Esophagus muscularis mucosa (tissue), 4 donors: ENCODE data around the gene PLA2G4B. TPM values are rescaled to one million over a fixed set of nuclear protein-coding genes. Genes with fewer than 3 reads are reported as not detected.

Experiments
- DNase-seq: peaks from one replicate; pipeline ENCODE4 v3.0.0-alpha.2; 2017; ENCODE audit errors: extremely low spot score
- H3K27ac ChIP-seq, 4 donors: fragments of 200-600 bp; sonication (generic); replicated peaks in 1 of 4; 1 replicate in 3 of 4; 2 replicates in 1 of 4; pipeline ENCODE4 v1.5.1; 2016 to 2019; ENCODE audit warnings: mild to moderate bottlenecking in 1 of 4
- H3K27me3 ChIP-seq, 4 donors: fragments of 200-600 bp; sonication (generic); one replicate each; pipeline versions ENCODE4 v1.5.1 to v1.6.0; 2016 to 2019
- H3K36me3 ChIP-seq, 4 donors: fragments of 200-600 bp; sonication (generic); one replicate each; pipeline ENCODE4 v1.5.1; 2016 to 2019
- H3K4me1 ChIP-seq, 4 donors: fragments of 200-600 bp; sonication (generic); one replicate each; pipeline ENCODE4 v1.5.1; 2016 to 2019
- H3K4me3 ChIP-seq, 4 donors: fragments of 200-600 bp; sonication (generic); 1 replicate in 2 of 4; 2 replicates in 2 of 4; pipeline ENCODE4 v1.5.1; 2016 to 2019; ENCODE audit warnings: mild to moderate bottlenecking in 4 of 4, moderate library complexity in 1 of 4
- H3K9me3 ChIP-seq, 4 donors: fragments of 200-600 bp; sonication (generic); 1 replicate in 3 of 4; 2 replicates in 1 of 4; pipeline ENCODE4 v1.5.1; 2016 to 2019
- CTCF ChIP-seq, 3 experiments: fragments of 200-600 bp in 2 of 3; fragments of 450-650 bp in 1 of 3; sonication (generic) in 2 of 3; IDR thresholded peaks; one replicate each; pipeline ENCODE4 v1.5.1; 2017 to 2019; ENCODE audit warnings: antibody characterized with exemption in 3 of 3, mild to moderate bottlenecking in 2 of 3, moderate library complexity in 1 of 3
- EP300 ChIP-seq: sonication (generic); formaldehyde crosslinking; IDR thresholded peaks from one replicate; pipeline ENCODE4 v1.6.1; 2017; ENCODE audit warnings: antibody characterized with exemption
- POLR2A ChIP-seq: fragments of 450-650 bp; IDR thresholded peaks from one replicate; pipeline ENCODE4 v1.6.1; 2017; ENCODE audit warnings: antibody characterized with exemption, moderate library complexity, mild to moderate bottlenecking, low read depth
- POLR2AphosphoS5 ChIP-seq, 2 donors: sonication (generic); formaldehyde crosslinking; IDR thresholded peaks; one replicate each; pipeline ENCODE4 v1.6.1; 2017; ENCODE audit warnings: antibody characterized with exemption in 2 of 2
- WGBS: methylation state at CpG from one replicate; pipeline ENCODE4 v1.1.5; 2018; 5-methylcytosine and 5-hydroxymethylcytosine counted together
- intact Hi-C: fragments of 100-400 bp; cut with DNase I; formaldehyde crosslinking; loops from one replicate; pipeline ENCODE4 v1.15.1; 2023
- total RNA-seq, 4 donors: library from RNA; depleted of rRNA; stranded (reverse); fragments of >200 nt; gene quantifications; one replicate each; pipeline versions ENCODE4 v1.1.0 to v1.2.1, GENCODE V29; 2016

The PLA2G4B gene
- total RNA-seq, 4 donors from 2014 or later, result 0.91 to 6.6 (median 2.5) TPM

DNA sequence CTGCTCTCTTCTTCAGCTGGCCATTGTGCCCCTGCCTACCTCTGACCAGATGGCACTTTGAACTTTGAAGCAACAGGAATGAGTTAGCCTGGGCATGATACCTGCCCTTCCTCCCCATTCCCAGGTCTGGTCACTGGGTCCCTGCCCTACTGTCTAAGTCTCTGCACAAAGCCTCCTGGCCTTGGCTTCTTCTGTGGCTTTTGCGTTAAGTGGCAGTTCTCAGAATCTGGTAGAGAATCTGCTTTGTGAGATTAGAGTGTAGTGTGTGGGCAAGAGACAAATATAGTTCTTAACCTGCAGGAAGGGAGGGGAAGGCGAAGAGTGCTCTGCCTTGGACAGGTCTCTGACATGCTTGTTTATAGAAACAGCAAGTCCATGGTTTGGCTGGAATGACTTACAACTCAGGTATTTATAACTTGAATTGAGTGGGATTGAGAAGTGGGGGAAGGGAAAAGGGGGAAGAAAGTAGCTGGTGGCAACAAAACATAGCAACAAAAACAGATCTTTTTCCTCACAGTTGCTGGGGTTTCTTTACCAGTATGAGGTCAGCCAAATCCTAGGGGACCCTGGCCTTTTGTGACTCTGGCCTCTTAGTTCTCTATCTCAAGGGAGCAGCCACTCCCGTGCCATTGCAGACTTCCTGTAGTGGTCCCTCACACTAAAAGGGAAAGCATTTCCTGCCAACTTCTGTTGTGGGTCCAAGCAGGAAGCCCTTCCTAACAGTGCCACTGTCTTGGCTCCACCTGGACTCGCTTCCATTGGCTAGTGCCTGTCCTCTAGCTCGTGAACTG lies 47.7 kb upstream of the PLA2G4B start:
- H3K9me3 ChIP-seq, result no peaks in the 10 kb centered on the region
- H3K36me3 ChIP-seq, result no peaks in the 10 kb centered on the region
- H3K4me1 ChIP-seq, result peaks cover 50 to 84% (median 61%) of the 10 kb centered on the region in 4 donors
- DNase-seq, result no peak
- peak in 1 of 2 donors; percentile 13 for TF ChIP-seq POLR2AphosphoS5 (IDR thresholded peaks at IDR 0.05)
- no peak for TF ChIP-seq POLR2A
- 43% methylated on average over 5 of the region's 5 CpGs for WGBS
- no peaks in the 10 kb centered on the region for H3K27me3 ChIP-seq
- peak overlapping the region; percentile 60 to 73 (median 66) for H3K27ac ChIP-seq
- H3K4me3 ChIP-seq, result no peak overlapping the region
- intact Hi-C loops, result no loop called here

- no peak for DNase-seq
- TF ChIP-seq CTCF (IDR thresholded peaks at IDR 0.05) (no peak), POLR2A (no peak), EP300 (no peak), POLR2AphosphoS5 (IDR thresholded peaks at IDR 0.05) (no peak)
- no peak overlapping the region for H3K4me3 ChIP-seq
- H3K27me3 ChIP-seq, result no peaks in the 10 kb centered on the region
- H3K36me3 ChIP-seq, result no peaks in the 10 kb centered on the region
- intact Hi-C loops, result no loop called here
- peak overlapping the region; percentile 60 to 73 (median 66) for H3K27ac ChIP-seq
- no peaks in the 10 kb centered on the region for H3K9me3 ChIP-seq
- peaks cover 56 to 89% (median 67%) of the 10 kb centered on the region in 4 donors for H3K4me1 ChIP-seq
- 86% methylated on average over 3 of the region's 4 CpGs for WGBS
These were observed 47.1 kb upstream of the PLA2G4B start for GRCh38 chr15:41791547-41791937.

GRCh38 chr15:41792000-41792637 lies 46.5 kb upstream of the PLA2G4B start:
- H3K27ac ChIP-seq, result peak overlapping the region; percentile 60 to 73 (median 66)
- H3K9me3 ChIP-seq, result no peaks in the 10 kb centered on the region
- H3K4me1 ChIP-seq, result peaks cover 62 to 95% (median 73%) of the 10 kb centered on the region in 4 donors
- no peak overlapping the region for H3K4me3 ChIP-seq
- no peak for DNase-seq
- TF ChIP-seq CTCF (IDR thresholded peaks at IDR 0.05) (no peak), POLR2AphosphoS5 (IDR thresholded peaks at IDR 0.05) (no peak), POLR2A (no peak), EP300 (no peak)
- WGBS, result 61% methylated on average over 5 of the region's 5 CpGs
- intact Hi-C loops, result no loop called here
- no peaks in the 10 kb centered on the region for H3K27me3 ChIP-seq
- no peaks in the 10 kb centered on the region for H3K36me3 ChIP-seq

GRCh38 chr15:41794081-41794480 lies 44.6 kb upstream of the PLA2G4B start:
- intact Hi-C loops, result no loop called here
- H3K4me1 ChIP-seq, result peaks cover 62 to 93% (median 74%) of the 10 kb centered on the region in 4 donors
- DNase-seq, result no peak
- no peaks in the 10 kb centered on the region for H3K27me3 ChIP-seq
- no peaks in the 10 kb centered on the region for H3K9me3 ChIP-seq
- 72% methylated on average over 4 of the region's 4 CpGs for WGBS
- H3K4me3 ChIP-seq, result no peak overlapping the region
- H3K36me3 ChIP-seq, result no peaks in the 10 kb centered on the region
- peak overlapping the region in 2 of 4 donors; percentile 14 to 36 for H3K27ac ChIP-seq
- TF ChIP-seq EP300, result no peak
- TF ChIP-seq POLR2AphosphoS5 (IDR thresholded peaks at IDR 0.05), result no peak
- no peak for TF ChIP-seq POLR2A
- no peak for TF ChIP-seq CTCF (IDR thresholded peaks at IDR 0.05)

- intact Hi-C loops, result no loop called here
- 55% methylated on average over 10 of the region's 10 CpGs for WGBS
- H3K4me1 ChIP-seq, result peaks cover 41 to 76% (median 55%) of the 10 kb centered on the region in 4 donors
These were observed 42.4 kb upstream of the PLA2G4B start for GRCh38 chr15:41795996-41796856.

More at GRCh38 chr15:41795996-41796856, 42.4 kb upstream of the PLA2G4B start:
- H3K9me3 ChIP-seq, result no peaks in the 10 kb centered on the region
- H3K36me3 ChIP-seq, result peaks cover 0 to 20% (median 18%) of the 10 kb centered on the region in 4 donors
- TF ChIP-seq EP300 (no peak), CTCF (IDR thresholded peaks at IDR 0.05) (no peak), POLR2A (no peak), POLR2AphosphoS5 (IDR thresholded peaks at IDR 0.05) (no peak)
- H3K4me3 ChIP-seq, result no peak overlapping the region
- H3K27ac ChIP-seq, result peak overlapping the region; percentile 26 to 59 (median 54)
- H3K27me3 ChIP-seq, result no peaks in the 10 kb centered on the region
- DNase-seq, result no peak
